HG02981 (cell line): ENCODE results near the gene SERPINC1.
"Not testable (repeated sequence)": the region's sequence is repeated elsewhere in the genome, so short reads cannot be mapped to it uniquely, and the experiment has no call there.

ENCODE experiments used
- ATAC-seq: cut with Tn5 transposase; IDR thresholded peaks from one replicate; pipeline ENCODE4 v1.9.1; 2021; ENCODE audit warnings: mild to moderate bottlenecking, moderate library complexity; ENCODE audit not compliant: unreplicated experiment

Gene SERPINC1

DNA sequence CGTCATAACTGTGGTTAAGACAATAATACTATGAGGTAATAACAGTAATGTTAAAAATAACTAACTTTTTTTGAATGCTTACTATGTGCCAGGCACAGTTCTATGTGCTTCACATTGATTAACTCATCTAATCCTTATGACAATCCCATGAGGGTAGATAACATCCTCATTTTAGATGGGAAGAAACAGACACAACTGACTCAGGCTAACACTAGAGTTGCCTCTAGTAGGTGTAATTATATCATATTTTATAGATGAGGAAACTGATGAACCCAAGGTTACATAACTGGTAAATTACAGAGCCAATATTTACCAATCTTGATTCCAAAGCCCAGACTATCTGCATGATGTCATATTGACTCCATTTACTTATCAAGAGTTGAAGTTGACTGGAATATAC, 23.5 kb downstream of the SERPINC1 start:
- no peak for ATAC-seq

DNA sequence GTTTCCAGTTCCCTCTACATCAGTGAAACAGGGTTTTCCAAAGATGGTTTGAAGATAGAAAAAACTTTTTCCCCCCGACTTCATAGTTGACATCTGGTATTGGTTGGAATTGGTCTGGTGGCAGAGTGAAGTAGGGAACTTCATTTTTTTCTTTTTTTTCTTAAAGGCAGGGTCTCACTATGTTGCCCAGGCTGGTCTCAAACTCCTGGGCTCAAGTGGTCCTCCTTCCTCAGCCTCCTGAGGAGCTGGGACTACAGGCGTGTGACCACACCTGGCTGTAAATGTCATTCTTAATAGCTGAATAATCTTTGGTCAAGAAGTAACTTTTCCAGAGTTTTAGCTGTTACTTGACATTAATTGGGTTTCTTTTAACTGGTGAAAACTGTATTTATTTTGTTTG, 27.2 kb downstream of the SERPINC1 start:
- no peak for ATAC-seq

DNA sequence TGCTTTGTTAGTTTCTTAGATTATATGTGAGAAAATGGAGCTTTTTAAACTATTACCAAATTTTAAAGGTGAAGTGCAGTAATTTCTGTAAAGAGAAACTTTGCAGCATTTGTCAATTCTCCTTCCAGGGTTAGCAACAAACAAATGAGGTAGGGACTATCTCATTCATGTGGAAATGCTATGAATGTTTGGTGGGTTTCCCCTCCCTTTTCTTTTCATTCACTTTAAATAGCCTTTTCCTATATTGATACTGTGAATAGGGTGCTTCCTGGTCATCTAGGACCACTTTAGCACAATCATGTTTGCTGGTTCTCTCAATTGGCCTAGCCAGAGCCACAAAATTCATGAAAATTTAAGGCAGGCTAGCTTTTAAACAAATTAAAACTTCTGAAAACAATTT, 28.4 kb downstream of the SERPINC1 start:
- no peak for ATAC-seq

DNA sequence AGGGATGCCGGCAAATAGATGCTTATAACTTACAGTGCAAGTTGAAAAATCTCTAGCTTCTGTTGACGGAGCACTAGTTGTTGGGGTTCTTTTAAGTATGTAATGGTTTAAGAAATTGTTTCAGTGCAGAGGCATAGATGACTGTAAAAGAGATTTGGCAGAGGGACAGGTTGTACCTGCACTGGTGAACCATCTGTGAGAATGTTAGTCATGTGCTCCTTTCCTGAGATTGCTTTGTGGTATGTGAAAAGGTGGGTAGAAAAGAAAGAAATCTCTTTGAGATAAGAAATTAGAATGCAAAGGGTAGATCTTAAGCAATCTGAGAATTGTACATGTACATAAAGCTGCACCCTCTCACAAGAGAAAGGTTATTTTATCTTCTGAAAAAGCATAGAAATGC, 29.5 kb downstream of the SERPINC1 start:
- ATAC-seq = no peak

DNA sequence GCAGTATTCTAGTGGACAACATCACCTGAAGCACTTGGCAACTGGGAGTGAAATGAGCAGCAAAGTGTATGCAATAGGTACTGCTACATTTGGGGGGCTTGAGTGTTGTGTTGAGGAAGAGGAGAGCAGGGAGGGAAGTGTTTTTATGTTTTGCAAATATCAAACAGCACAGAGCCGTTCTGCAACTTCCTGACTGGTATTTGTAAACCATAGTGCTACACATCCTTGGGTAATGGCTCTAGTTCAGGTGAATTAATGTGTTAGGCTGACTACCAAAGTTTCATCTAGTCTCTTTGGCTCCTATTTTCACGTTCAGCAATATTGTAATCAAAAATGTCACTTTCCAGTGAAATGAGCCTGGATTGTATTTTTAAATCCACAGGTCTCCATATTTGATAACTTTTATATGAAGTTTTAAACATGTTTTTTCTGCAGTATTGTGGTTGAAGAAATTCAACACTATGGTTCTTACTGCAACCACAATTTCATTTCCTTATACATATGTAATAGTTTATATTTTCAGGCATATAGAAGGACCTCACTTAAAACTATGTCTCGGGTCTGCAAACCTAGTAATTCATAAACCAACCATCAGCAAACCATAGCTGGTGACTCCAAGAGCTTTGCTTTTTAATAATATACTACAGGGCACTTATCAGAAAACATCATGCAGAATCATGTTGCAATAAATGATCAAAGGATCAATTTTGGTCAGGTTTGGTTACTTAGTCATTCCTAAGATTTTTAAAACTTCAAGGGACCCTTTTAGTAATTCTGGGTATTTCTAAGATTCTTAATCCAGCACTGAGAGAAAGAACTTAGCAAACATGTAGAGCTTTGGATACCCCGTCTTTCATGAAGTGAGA, 30.1 kb downstream of the SERPINC1 start:
- ATAC-seq = no peak

DNA sequence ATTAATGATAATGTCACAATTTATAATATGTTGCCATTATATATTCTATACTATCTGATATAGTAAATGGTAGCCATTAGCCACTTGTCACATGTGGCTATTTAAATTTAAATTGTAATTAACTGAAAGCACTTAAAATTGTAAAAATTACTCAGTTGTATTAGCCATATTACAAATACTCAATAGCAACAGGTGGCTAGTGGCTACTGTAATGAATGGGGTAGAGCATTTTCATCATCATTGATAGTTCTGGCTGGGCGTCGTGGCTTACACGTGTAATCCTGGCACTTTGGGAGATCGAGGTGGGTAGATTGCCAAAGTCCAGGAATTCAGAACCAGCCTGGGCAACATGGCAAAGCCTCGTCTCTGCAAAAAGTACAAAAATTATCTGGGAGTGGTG, 32.4 kb downstream of the SERPINC1 start:
- no peak for ATAC-seq

DNA sequence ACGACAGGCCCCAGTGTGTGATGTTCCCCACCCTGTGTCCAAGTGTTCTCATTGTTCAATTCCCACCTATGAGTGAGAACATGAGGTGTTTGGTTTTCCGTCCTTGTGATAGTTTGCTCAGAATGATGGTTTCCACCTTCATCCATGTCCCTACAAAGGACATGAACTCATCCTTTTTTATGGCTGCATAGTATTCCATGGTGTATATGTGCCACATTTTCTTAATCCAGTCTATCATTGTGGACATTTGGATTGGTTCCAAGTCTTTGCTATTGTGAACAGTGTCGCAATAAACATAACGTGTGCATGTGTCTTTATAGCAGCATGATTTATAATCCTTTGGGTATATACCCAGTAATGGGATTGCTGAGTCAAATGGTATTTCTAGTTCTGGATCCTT, 36.0 kb downstream of the SERPINC1 start:
- ATAC-seq = not testable (repeated sequence)

DNA sequence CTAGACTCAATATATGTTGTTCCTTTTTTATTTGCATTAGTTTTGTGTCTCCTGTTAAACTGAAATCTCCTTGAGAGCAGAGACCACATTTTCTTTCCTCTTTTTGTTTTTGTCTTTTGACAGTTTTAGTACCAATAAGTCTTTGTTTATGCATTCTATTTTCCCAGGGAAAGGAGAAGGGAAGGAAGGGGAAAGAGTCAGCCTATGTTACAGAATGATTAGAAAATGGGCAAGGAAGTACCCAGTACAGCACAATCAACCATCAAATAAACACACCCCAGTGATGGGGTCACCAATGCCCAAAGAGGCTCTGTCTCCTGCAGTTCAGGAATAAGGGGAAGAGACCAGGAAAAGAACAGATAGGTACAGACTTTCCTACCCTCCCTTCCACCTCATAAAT, 38.9 kb downstream of the SERPINC1 start:
- ATAC-seq = no peak

DNA sequence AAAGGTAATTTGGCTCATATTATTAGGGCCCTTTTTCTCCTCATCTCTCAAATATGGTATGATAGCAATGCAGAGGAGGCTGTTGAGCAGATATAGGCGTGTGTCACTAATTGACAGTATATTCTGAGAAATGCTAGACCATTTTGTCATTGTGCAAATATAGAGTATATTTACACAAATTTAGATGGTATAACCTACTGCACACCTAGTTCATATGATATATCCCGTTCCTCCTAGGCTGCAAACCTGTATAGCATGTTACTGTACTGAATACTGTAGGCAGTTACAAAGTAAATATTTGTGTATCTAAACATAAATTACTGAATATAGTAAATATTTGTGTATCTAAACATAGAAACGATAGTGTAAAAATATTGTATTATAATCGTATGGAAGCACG, 40.4 kb downstream of the SERPINC1 start:
- ATAC-seq = no peak

DNA sequence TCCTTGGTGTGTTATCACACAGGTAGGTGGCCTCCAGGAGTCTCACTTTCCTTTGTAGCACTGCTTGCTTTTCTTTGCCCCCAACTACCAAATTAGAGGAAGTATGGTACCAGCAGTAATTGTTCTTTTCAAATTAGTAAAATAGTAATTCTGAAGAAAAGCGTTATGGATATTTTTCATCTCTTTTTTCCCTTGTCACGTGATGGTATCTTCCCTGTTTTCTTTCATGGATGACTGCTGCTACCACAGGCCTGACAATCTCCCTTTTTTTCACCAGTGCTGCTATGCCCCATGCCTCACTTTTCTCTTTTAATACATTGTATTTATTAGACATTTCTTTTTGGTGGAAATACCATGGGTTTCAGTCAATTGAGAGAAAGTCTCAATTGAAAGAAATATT, 45.6 kb downstream of the SERPINC1 start:
- no peak for ATAC-seq

DNA sequence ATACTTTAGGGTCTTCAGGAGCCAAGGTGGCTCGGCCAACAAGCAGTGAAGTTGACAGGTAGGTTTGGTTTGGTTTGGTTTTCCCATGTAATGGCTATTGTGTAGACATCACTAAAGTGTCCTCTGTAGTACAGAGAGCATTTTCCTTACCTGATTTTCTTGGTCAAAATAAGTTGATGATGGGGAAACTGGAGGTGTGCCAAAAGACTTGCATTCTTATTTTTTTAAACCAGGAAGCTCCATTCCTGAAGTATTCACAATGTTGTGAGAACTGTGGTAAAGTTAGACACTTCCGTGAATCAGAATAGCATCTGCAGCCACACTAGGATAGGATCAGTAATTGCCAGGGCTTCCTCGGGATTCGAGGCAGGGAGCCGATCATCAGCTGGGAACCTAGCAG, 46.0 kb downstream of the SERPINC1 start:
- ATAC-seq = no peak

DNA sequence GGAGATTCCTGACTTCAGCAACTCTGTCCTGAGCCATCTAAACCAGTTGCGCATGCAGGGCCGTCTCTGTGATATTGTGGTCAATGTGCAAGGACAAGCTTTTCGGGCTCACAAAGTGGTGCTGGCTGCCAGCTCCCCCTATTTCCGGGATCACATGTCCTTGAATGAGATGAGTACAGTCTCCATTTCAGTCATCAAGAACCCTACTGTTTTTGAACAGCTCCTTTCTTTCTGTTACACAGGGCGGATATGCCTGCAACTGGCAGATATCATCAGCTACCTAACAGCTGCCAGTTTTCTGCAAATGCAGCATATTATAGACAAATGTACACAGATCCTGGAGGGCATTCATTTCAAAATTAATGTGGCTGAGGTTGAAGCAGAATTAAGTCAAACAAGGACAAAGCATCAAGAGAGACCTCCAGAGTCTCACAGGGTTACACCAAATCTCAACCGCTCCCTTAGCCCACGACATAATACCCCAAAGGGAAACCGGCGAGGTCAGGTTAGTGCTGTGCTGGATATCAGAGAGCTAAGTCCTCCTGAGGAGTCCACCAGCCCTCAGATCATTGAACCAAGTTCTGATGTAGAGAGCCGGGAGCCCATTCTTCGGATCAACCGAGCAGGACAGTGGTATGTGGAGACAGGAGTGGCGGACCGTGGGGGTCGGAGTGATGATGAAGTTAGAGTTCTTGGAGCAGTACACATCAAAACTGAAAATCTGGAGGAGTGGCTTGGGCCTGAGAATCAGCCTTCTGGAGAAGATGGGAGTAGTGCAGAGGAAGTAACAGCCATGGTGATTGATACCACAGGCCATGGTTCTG, 46.7 kb downstream of the SERPINC1 start:
- ATAC-seq = no peak

DNA sequence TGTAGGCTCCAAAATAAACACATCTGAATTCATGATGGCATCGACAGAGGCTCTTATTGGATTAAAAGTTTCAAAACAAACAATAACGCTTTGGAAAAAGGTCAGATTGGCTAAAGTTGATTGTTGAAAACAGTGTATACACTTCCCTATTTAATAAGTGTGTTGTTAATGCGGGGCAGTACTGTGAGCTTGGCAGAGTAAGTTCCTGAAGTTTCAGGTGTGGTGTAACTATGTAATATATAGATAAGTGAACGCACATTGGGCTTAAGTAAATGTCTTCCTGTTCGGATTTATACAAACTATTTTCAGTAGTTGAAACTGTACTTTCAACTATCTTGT, 48.1 kb downstream of the SERPINC1 start:
- ATAC-seq = no peak

DNA sequence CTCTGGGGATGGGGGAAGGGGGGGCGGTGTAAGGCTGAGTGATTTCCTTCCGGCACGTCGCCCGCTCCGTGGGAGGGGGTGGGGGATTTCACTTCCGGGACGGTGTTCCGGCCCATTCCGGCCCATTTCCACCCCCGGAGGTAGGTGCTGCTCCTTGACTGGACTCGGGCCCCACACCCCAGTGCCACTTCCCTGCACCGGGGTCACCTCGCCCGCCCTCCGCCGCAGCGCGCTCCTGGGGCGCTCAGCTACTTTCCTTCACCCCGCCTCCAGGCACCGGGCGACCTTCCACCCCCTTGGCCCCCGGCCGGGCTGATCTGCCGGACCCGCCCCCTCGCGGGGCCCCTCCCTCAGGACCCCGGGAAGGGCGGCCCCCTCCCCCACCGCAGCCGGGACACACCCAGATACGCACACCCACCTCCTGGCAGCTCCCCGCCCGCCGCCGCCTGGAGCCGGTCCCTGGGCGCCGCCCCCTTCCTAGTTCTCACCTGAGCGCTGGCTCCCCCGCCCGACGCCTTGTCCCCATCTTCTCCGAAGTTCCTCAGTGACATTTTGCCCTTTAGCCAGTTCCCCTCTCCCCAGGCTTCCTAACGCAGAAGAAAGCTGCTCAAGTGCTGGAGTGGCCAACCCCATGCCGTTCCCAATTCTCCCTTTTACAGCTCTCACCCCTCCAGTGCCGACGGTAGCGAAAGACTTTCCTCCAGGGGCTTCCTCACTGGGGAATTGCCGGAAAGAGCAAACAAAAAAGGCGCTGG, 48.7 kb downstream of the SERPINC1 start, which contains the start of gene ZBTB37:
TSS of gene ZBTB37 (plus strand) at position 115 of the 755 bp plus-strand sequence. CDS start 1,846 bp downstream, outside the sequence.
- ATAC-seq = peak; percentile 56

DNA sequence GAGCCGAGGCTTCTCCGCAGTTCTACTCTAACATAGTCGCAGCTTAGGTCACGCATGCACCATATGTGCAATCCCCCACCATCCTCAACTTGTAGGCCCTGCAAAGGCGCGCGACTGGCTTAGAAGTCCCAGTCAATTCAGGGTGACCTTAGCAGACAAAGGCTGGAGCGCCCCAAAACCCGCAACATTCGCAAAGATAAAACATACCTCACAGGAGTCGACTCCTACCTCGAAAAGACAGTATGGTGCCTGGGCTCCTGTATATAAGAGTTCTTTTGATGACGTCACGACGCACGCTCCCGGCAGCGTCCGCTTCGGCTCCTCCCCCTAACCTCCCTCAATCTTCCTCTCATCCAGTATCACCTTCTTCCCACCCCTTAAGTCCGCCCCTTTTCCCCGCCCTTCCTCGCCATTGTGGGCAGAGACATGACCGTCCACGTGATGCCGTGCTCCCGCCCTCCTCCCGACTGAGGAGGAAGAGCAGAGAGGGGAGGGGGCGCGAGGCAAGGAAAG, 49.3 kb downstream of the SERPINC1 start, which contains the start of gene GAS5:
TSS of gene GAS5 (minus strand) at position 237 of the 513 bp plus-strand sequence.
- peak; percentile 70 for ATAC-seq

DNA sequence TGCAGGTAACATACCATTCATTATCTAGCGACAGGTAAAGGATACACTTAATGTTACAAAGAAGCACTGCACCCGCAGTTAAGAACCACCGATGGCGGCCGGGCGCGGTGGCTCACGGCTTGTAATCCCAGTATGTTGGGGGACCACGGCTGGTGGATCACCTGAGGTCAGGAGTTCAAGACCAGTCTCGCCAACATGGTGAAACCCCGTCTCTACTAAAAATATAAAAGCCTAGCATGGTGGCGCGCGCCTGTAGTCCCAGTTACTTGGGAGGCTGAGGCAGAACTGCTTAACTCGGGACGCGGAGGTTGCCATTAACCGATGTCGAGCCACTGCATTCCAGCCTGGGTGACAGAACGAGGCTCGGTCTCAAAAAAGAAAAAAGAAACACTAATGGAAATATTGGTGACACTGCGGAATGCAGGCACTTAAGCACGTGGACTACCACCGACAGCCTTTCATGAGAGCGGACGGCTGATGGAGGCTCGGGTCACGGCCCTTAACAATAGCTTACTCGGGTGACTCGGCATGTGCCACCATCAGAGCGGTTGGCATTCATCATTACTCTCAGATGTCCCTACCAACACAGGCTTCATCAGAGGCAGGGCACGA, 49.9 kb downstream of the SERPINC1 start:
- ATAC-seq = no peak

DNA sequence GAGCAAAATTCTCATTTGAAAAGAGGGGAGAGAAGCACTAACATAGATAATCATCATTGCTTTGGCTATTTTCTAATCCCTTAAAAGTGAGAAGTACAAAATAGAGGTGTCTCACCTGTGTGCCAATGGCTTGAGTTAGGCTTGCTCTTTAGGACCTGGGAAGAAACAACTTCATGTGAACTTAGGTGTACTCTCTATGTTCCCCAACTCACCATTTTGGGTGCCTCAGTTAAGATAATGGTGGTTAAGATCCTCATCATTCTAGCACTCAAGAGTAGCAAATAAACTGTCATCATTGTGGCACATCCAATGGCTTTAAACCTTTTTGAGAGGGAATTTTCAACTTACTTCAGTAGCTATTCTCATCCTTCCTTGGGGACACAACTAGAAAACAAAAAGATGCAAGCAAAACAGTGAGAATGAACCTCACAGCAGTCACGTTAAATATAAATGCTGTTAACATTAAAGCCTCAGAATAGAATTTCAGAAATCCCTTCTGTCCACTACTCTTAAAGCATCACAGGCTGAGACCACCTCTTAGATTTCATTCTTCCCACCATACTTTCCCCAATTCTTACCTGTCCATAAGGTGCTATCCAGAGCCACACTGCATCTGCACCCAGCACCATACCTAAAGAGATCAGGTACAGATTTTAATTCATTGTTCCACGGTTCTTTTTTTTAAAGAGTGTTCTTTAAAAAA, 50.6 kb downstream of the SERPINC1 start:
- no peak for ATAC-seq

DNA sequence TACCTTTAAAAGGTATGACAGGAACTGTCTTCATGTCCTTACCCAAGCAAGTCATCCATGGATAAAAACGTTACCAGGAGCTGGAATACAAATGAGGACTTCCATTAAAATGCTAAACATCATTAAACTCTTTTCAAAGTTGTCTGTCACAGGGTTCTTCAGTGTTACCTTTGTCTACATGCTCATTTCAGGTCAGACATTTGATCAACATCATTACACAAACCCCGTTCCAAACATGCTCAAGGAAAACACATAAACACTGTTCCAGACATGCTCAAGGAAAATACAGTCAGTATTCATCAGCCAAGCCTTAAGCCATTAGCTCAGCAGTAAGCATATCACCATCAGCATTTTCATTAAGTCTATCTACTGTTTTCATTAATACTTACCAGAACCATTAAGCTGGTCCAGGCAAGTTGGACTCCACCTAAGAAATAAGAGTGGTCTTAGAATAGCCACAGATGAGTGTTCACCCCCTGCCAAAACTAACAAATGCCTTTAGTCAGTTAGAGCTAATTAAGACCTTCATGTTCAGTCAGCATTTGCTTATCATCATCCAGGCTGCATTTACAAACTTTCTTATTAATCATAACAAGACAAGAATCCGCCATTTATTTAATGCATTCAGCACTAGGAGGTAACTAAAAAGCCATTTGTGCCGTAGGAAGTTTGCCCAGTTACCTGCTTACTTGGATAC, 51.5 kb downstream of the SERPINC1 start:
- ATAC-seq = no peak

DNA sequence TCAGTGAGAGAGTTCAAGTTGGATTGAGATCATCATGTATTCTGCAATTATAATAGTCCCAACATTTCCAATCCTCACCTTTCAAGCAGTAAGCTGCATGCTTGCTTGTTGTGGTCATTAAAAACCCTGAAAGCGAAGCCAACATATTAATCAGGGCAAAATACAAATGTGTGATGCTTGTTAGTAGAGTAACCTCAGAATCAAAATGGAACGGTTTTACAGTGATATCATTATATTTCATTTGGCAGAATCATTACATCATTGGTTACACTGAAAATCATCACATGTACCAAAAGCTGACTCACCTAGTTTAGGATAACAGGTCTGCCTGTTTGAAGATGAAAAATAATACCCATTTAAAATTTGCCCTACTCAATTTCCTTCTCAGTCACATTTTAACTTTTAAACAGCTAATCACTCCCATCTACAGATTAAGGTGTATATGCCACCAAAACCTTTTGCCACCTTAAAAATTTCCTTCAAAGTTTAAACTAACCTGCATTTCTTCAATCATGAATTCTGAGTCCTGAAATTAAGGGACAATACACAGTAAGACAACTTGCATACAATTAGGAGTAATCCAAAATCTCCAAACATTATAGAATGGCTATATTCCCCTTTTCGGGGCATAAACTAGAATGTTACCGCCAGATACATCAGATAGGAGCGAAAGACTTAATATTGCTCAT, 52.8 kb downstream of the SERPINC1 start:
- ATAC-seq = no peak
